Measurements from ENCODE around the gene TTLL9.

Gene TTLL9

GRCh38 chr20:31866221-31866620, 4.2 kb upstream of the TTLL9 start:
- Histone ChIP-seq H3K9ac (no peak overlapping the region), H3K36me3 (ENCODE audit: control insufficient read depth, insufficient read depth, low read length) (no peaks in the 10 kb centered on the region), H2AFZ (no peak overlapping the region), H3K79me2 (peaks cover 17% of the 10 kb centered on the region), H3K4me2 (ENCODE audit: low read length) (no peak overlapping the region), H3K4me1 (peaks cover 27% of the 10 kb centered on the region), H3K27ac (peak overlapping the region; percentile 31), H3K27me3 (ENCODE audit: control insufficient read depth, insufficient read depth, low read length) (no peaks in the 10 kb centered on the region), H3K4me3 (ENCODE audit: low read depth, low read length) (no peak overlapping the region), H3K9me3 (ENCODE audit: control insufficient read depth, low read length) (no peaks in the 10 kb centered on the region)
- TF ChIP-seq CTCF (IDR thresholded peaks at IDR 0.05), result no peak

GRCh38 chr20:31868853-31869672, 1.4 kb upstream of the TTLL9 start:
- Histone ChIP-seq H3K4me2 (ENCODE audit: low read length) (peak overlapping the region; percentile 90), H3K27ac (peak overlapping the region; percentile 92), H3K4me3 (ENCODE audit: low read depth, low read length) (peak overlapping the region; percentile 71), H3K4me1 (peaks cover 24% of the 10 kb centered on the region), H3K27me3 (ENCODE audit: control insufficient read depth, insufficient read depth, low read length) (no peaks in the 10 kb centered on the region), H3K9ac (peak overlapping the region; percentile 94), H3K79me2 (peaks cover 17% of the 10 kb centered on the region), H3K36me3 (ENCODE audit: control insufficient read depth, insufficient read depth, low read length) (no peaks in the 10 kb centered on the region), H2AFZ (peak overlapping the region; percentile 92), H3K9me3 (ENCODE audit: control insufficient read depth, low read length) (no peaks in the 10 kb centered on the region)
- no peak for TF ChIP-seq CTCF (IDR thresholded peaks at IDR 0.05)

GRCh38 chr20:31869673-31869941, 827 bp upstream of the TTLL9 start:
- H3K4me2 ChIP-seq (ENCODE audit: low read length), result peak overlapping the region; percentile 90
- TF ChIP-seq CTCF (IDR thresholded peaks at IDR 0.05), result no peak
- no peaks in the 10 kb centered on the region for H3K27me3 ChIP-seq (ENCODE audit: control insufficient read depth, insufficient read depth, low read length)
- H3K9ac ChIP-seq, result peak overlapping the region; percentile 94
- H3K36me3 ChIP-seq (ENCODE audit: control insufficient read depth, insufficient read depth, low read length), result no peaks in the 10 kb centered on the region
- no peaks in the 10 kb centered on the region for H3K9me3 ChIP-seq (ENCODE audit: control insufficient read depth, low read length)
- peak overlapping the region; percentile 92 for H2AFZ ChIP-seq
- peak overlapping the region; percentile 71 for H3K4me3 ChIP-seq (ENCODE audit: low read depth, low read length)
- peak overlapping the region; percentile 92 for H3K27ac ChIP-seq
- peaks cover 17% of the 10 kb centered on the region for H3K79me2 ChIP-seq
- peaks cover 24% of the 10 kb centered on the region for H3K4me1 ChIP-seq

- no peaks in the 10 kb centered on the region for H3K36me3 ChIP-seq (ENCODE audit: control insufficient read depth, insufficient read depth, low read length)
- TF ChIP-seq CTCF (IDR thresholded peaks at IDR 0.05), result no peak
- H3K79me2 ChIP-seq, result peaks cover 17% of the 10 kb centered on the region
- H3K9me3 ChIP-seq (ENCODE audit: control insufficient read depth, low read length), result no peaks in the 10 kb centered on the region
- peak overlapping the region; percentile 90 for H3K4me2 ChIP-seq (ENCODE audit: low read length)
- peak overlapping the region; percentile 71 for H3K4me3 ChIP-seq (ENCODE audit: low read depth, low read length)
- peak overlapping the region; percentile 94 for H3K9ac ChIP-seq
- peak overlapping the region; percentile 92 for H2AFZ ChIP-seq
- peak overlapping the region; percentile 92 for H3K27ac ChIP-seq
- peaks cover 24% of the 10 kb centered on the region for H3K4me1 ChIP-seq
- no peaks in the 10 kb centered on the region for H3K27me3 ChIP-seq (ENCODE audit: control insufficient read depth, insufficient read depth, low read length)
Observed at GRCh38 chr20:31870726-31871617, 538 bp downstream of the TTLL9 start.
